Fibroblast of lung (primary cell): ENCODE measurements around the gene MDFIC.

Experiments used
- EZH2 ChIP-seq: IDR thresholded peaks from 2 replicates; pipeline ENCODE4 v1.5.1; 2012; ENCODE audit warnings: low read length, control low read depth, mild to moderate bottlenecking; ENCODE audit errors: missing control alignments
- TF ChIP-seq, protein P1 (sequence below), 2 donors: IDR thresholded peaks in 1 of 2; conservative IDR thresholded peaks in 1 of 2; 1 replicate in 1 of 2; 2 replicates in 1 of 2; pipeline ENCODE4 v1.5.1; 2011 to 2012; ENCODE audit warnings: low read length in 2 of 2, control low read depth in 1 of 2, inconsistent platforms in 1 of 2, low read depth in 1 of 2, mild to moderate bottlenecking in 1 of 2

DNA sequence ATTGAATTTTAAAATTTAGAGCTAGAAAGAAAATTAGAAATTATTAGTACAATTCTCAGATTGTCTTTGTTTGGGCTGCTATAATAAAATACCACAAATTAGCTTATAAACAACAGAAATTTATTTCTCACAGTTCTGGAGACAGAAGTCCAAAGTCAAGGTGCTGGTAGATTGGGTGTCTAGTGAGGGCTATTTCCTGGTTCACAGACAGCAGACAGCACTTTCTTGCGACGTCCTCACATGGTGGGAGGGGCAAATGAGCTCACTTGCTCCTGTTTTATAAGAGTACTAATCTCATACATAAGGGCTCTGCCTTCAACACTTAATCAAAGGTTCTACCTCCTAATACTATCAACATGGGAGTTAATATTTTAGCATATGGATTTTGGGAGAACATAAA is 134.1 kb downstream of the MDFIC start:
- TF ChIP-seq, protein P1, sequence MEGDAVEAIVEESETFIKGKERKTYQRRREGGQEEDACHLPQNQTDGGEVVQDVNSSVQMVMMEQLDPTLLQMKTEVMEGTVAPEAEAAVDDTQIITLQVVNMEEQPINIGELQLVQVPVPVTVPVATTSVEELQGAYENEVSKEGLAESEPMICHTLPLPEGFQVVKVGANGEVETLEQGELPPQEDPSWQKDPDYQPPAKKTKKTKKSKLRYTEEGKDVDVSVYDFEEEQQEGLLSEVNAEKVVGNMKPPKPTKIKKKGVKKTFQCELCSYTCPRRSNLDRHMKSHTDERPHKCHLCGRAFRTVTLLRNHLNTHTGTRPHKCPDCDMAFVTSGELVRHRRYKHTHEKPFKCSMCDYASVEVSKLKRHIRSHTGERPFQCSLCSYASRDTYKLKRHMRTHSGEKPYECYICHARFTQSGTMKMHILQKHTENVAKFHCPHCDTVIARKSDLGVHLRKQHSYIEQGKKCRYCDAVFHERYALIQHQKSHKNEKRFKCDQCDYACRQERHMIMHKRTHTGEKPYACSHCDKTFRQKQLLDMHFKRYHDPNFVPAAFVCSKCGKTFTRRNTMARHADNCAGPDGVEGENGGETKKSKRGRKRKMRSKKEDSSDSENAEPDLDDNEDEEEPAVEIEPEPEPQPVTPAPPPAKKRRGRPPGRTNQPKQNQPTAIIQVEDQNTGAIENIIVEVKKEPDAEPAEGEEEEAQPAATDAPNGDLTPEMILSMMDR (conservative IDR thresholded peaks at IDR 0.05 in 1 of 2, IDR thresholded peaks at IDR 0.05 in 1 of 2; ENCODE audit: low read depth in 1 of 2, low read length in 2 of 2), result no peak
- TF ChIP-seq EZH2, result no peak
